Progenitor cell of endocrine pancreas (in vitro differentiated cells): Measurements from ENCODE around the gene ATP1A2. TPM values are rescaled to one million over a fixed set of nuclear protein-coding genes. Genes with fewer than 3 reads are reported as not detected.

Experiments
- DNase-seq: peaks from one replicate; pipeline ENCODE4 v3.0.0; 2021; ENCODE audit warnings: low spot score; ENCODE audit not compliant: unreplicated experiment
- H3K27ac Mint-ChIP-seq: 2 replicates; pipeline ENCODE4 v1.8.0; 2021; ENCODE audit warnings: mild to moderate bottlenecking, moderate library complexity, mixed read lengths
- H3K27me3 Mint-ChIP-seq: 2 replicates; pipeline ENCODE4 v1.8.0; 2021; ENCODE audit warnings: mixed read lengths
- H3K36me3 Mint-ChIP-seq: 2 replicates; pipeline ENCODE4 v1.8.0; 2022; ENCODE audit warnings: mixed read lengths; ENCODE audit not compliant: insufficient read depth
- H3K4me1 Mint-ChIP-seq: 2 replicates; pipeline ENCODE4 v1.8.0; 2021; ENCODE audit warnings: low read depth, mixed read lengths
- H3K4me3 Mint-ChIP-seq: 2 replicates; pipeline ENCODE4 v1.8.0; 2021; ENCODE audit warnings: low read depth, mild to moderate bottlenecking, moderate library complexity, mixed read lengths
- H3K9me3 Mint-ChIP-seq: 2 replicates; pipeline ENCODE4 v1.8.0; 2021; ENCODE audit warnings: low read depth, mixed read lengths
- CTCF ChIP-seq: fragments of 200-600 bp; sonication (generic); IDR thresholded peaks from one replicate; pipeline ENCODE4 v1.5.0; 2021; ENCODE audit warnings: antibody characterized with exemption, mild to moderate bottlenecking; ENCODE audit not compliant: unreplicated experiment
- total RNA-seq: library from RNA; stranded (reverse); gene quantifications from 2 replicates; pipeline ENCODE4 v1.2.1, GENCODE V29; 2021

ATP1A2 gene
- total RNA-seq, 1 donor from 2014 or later = not detected

DNA sequence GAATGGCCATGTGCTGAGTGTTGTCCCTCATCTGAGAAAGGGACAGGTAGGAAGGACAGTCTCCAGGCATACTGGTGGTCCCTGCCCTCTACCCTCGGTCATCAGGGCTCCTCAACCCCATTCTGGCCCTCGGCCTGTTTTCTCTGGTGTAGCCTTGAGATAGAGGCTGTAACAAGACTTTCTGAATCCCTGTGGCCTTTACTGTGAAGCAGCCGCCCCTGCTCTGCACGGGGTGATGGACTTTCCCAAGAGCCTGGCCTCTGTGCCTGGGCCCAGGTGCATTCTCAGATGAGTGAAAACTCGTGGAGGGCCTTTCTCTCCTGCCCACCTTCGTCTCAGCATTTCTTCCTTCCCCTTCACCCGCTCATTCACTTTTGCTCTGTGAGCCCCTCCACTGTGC, 71.8 kb downstream of the ATP1A2 start:
- Mint-ChIP-seq H3K4me3 (no peak overlapping the region), H3K27me3 (peaks cover 3% of the 10 kb centered on the region), H3K9me3 (no peaks in the 10 kb centered on the region), H3K4me1 (peaks cover 1% of the 10 kb centered on the region), H3K27ac (no peak overlapping the region), H3K36me3 (no peaks in the 10 kb centered on the region)
- TF ChIP-seq CTCF = no peak
- no peak for DNase-seq

DNA sequence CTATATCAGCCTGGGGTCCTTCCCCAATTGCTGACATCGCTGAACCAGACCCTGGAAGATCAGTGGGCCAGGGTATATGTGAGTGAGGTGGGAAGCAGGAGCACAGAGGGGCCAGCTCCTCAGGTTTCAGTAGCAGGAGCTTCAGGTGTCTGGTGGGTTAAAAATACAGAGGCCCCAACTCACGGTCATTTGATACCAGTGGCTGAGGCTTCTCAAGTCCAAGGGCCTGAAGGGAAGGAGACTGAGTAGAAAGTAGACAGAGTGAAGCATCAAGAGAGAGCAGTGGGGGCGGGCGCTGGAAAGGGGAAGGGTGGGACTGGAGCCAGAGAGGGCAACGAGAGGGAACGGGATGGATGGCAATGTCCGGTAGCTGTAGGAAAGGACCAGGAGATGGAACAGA, 72.8 kb downstream of the ATP1A2 start:
- Mint-ChIP-seq H3K4me3 (no peak overlapping the region), H3K27ac (no peak overlapping the region), H3K36me3 (no peaks in the 10 kb centered on the region), H3K27me3 (peaks cover 3% of the 10 kb centered on the region), H3K9me3 (no peaks in the 10 kb centered on the region), H3K4me1 (peaks cover under 1% of the 10 kb centered on the region)
- no peak for DNase-seq
- TF ChIP-seq CTCF = no peak

DNA sequence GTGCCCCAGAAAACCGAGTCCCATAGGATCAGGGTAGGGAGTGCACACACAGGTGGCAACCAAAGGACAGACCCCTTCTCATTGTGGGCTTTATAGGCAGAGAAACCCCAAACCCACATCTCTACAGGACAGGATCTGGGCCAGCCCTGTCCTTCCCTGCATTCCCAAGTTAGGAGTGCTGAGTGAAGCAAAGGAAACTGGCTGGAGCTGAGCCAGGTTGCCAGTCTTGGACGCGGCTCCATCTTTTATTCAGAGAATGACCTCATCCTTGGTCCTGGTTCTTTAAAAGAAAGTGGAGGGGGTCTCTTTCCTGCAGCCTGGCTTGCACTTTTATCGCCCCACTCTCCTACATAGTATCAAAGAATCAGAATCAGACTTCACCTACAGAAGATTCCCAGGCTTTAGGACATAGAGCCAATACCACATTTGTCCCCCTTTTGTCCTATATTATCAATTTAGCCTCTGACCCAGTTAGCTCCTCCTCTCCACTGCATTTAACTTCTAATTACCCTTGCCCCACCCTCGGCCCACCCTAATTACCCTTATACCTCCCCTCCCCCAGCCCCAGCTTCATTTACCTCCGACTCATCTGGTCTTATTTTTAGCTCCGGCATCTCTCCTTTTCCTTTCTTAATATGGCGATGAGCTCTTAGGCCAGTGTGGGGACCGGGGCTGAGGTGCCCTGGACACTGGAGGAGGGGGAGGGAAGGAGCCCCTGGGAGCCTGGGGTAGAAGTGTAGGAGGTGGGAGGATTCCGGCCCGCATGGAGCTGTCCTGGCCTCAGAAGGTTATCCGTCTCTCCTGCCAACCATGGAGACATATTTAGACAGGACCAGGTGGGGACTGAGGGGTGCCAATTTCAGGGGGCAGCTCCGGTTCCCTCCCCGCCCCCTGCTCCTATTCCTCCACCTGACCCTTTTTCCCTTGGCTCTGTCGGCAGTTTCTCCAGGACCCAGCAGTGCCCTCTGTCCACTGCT, 74.4 kb downstream of the ATP1A2 start, which contains the start of gene CASQ1:
CASQ1 (plus strand) TSS at position 927 of the 977 bp plus-strand sequence. CDS start 177 bp downstream, outside the sequence.
- no peaks in the 10 kb centered on the region for H3K9me3 Mint-ChIP-seq
- no peak for TF ChIP-seq CTCF
- no peak within 1 kb of the TSS for H3K27ac Mint-ChIP-seq
- H3K27me3 Mint-ChIP-seq = peaks cover 3% of the 10 kb centered on the region
- no peaks in the 10 kb centered on the region for H3K4me1 Mint-ChIP-seq
- H3K4me3 Mint-ChIP-seq = no peak within 1 kb of the TSS
- DNase-seq = no peak
- H3K36me3 Mint-ChIP-seq = no peaks in the 10 kb centered on the region

DNA sequence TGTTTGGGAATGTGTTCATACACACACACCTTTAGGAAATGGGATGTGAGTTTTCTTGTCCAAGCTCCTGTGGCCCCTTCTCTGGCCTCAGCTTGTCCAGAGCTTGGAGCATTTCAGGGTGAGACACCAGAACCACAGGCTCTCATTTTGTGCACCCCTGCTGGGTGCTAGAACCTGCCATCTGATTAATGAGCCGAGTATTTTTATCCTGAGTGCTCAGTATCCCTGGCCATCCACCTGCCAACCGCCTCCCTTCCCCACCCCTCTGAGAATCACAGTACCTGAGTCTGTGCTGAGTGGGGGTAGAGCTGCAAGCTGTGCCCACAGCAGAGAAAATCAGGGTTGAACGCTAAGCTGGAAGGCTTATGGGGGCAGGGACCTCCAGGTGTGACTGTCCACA, 76.2 kb downstream of the ATP1A2 start:
- DNase-seq = no peak
- Mint-ChIP-seq H3K9me3 (no peaks in the 10 kb centered on the region), H3K27ac (no peak overlapping the region), H3K4me1 (no peaks in the 10 kb centered on the region), H3K36me3 (no peaks in the 10 kb centered on the region), H3K27me3 (peaks cover 3% of the 10 kb centered on the region), H3K4me3 (no peak overlapping the region)
- TF ChIP-seq CTCF = no peak

DNA sequence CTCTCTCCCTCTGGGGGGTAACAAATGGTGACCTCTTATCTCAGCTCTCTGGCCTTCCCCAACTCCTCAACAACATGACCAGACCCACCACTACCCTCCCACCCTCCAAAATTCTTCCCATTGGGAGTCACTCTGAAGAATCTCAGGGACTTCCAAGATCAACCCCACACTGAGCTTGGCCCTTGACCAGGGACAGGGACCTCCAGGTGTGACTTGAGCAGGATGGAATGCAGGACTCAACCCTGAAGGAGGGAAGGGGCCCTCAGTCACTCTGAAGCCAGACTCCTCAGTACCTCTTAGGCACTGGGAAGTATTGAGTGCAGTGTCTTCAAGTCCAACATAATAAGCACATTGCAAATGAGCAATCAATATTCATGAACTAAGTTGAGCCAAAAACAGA, 76.7 kb downstream of the ATP1A2 start:
- no peaks in the 10 kb centered on the region for H3K36me3 Mint-ChIP-seq
- no peaks in the 10 kb centered on the region for H3K4me1 Mint-ChIP-seq
- H3K9me3 Mint-ChIP-seq = no peaks in the 10 kb centered on the region
- H3K27ac Mint-ChIP-seq = no peak overlapping the region
- TF ChIP-seq CTCF = no peak
- H3K4me3 Mint-ChIP-seq = no peak overlapping the region
- no peak for DNase-seq
- H3K27me3 Mint-ChIP-seq = peaks cover 3% of the 10 kb centered on the region

Other genes starting within 250 kb of the ATP1A2 start
- gene CFAP45, start 215.6 kb upstream of the ATP1A2 start, total RNA-seq = 0.74 and 1.0 TPM in 2 replicates
- 153 and 159 TPM in 2 replicates for gene TAGLN2, start 190.3 kb upstream of the ATP1A2 start, total RNA-seq
- gene IGSF9, start 170.1 kb upstream of the ATP1A2 start, total RNA-seq = 68.2 and 68.6 TPM in 2 replicates
- gene SLAMF9, start 161.5 kb upstream of the ATP1A2 start, total RNA-seq = not detected in 2 replicates
- gene PIGM, start 83.8 kb upstream of the ATP1A2 start, total RNA-seq = 11.4 and 12.2 TPM in 2 replicates
- 0.09 and 0.12 TPM in 2 replicates for gene KCNJ10, start 45.6 kb upstream of the ATP1A2 start, total RNA-seq
- gene KCNJ9, start 34.2 kb upstream of the ATP1A2 start, total RNA-seq = not detected in 2 replicates
- gene IGSF8, start 17.1 kb upstream of the ATP1A2 start, total RNA-seq = 39.4 and 40.0 TPM in 2 replicates
- gene ATP1A4, start 35.8 kb downstream of the ATP1A2 start, total RNA-seq = not detected in 2 replicates
- gene CASQ1, start 74.8 kb downstream of the ATP1A2 start, total RNA-seq = not detected in 2 replicates
- 31.2 and 37.6 TPM in 2 replicates for gene PEA15, start 89.6 kb downstream of the ATP1A2 start, total RNA-seq
- 167 and 172 TPM in 2 replicates for gene DCAF8, start 146.8 kb downstream of the ATP1A2 start, total RNA-seq
- gene PEX19, start 169.4 kb downstream of the ATP1A2 start, total RNA-seq = 73.8 and 74.8 TPM in 2 replicates
- gene COPA, start 227.5 kb downstream of the ATP1A2 start, total RNA-seq = 143 and 151 TPM in 2 replicates
- gene NCSTN, start 227.6 kb downstream of the ATP1A2 start, total RNA-seq = 139 and 142 TPM in 2 replicates